Testis (tissue), 3 donors: Measurements from ENCODE around the gene SLC13A4. TPM values are rescaled to one million over a fixed set of nuclear protein-coding genes. Genes with fewer than 3 reads are reported as not detected.

Experiments
- DNase-seq: peaks from one replicate; pipeline ENCODE4 v3.0.0-alpha.2; 2019
- H3K27ac ChIP-seq, 2 donors: fragments of 200-600 bp; sonication (generic); one replicate each; pipeline ENCODE4 v1.5.1; 2019
- H3K27me3 ChIP-seq: fragments of 200-600 bp; sonication (generic); one replicate; pipeline ENCODE4 v1.5.1; 2019
- H3K36me3 ChIP-seq: fragments of 200-600 bp; sonication (generic); one replicate; pipeline ENCODE4 v1.5.1; 2017; ENCODE audit warnings: low read depth; ENCODE audit errors: missing control alignments
- H3K4me1 ChIP-seq: fragments of 200-600 bp; sonication (generic); one replicate; pipeline ENCODE4 v1.5.1; 2019
- H3K4me3 ChIP-seq, 2 donors: fragments of 200-600 bp; sonication (generic); one replicate each; pipeline ENCODE4 v1.5.1; 2017 to 2019
- H3K9me3 ChIP-seq: fragments of 200-600 bp; sonication (generic); one replicate; pipeline ENCODE4 v1.5.1; 2017
- POLR2A ChIP-seq: fragments of 450-650 bp; IDR thresholded peaks from one replicate; pipeline ENCODE4 v1.6.1; 2017; ENCODE audit warnings: antibody characterized with exemption, mild to moderate bottlenecking, moderate library complexity
- WGBS, 2 donors: methylation state at CpG; one replicate each; pipeline ENCODE4 v1.1.5; 2018; 5-methylcytosine and 5-hydroxymethylcytosine counted together
- intact Hi-C: fragments of 100-400 bp; cut with DNase I; formaldehyde crosslinking; loops from one replicate; pipeline ENCODE4 v1.15.1; 2023; ENCODE audit warnings: low total_unique reads
- polyA plus RNA-seq: library from polyadenylated mRNA; stranded (reverse); fragments of 350-450 nt; fragmentation: Illumina TruSeq; extraction: RNeasy Lipid Tissue Mini Kit (QIAGEN cat#74804); gene quantifications from one replicate; pipeline ENCODE4 v1.2.3, GENCODE V29; 2014; ENCODE audit warnings: low read depth, low replicate concordance; ENCODE audit not compliant: insufficient read depth
- total RNA-seq, 2 donors: library from RNA; depleted of rRNA; stranded (reverse); fragments of >200 nt; gene quantifications; one replicate each; pipeline ENCODE4 v1.2.3, GENCODE V29; 2016
- TF ChIP-seq, protein P1 (sequence below), 3 experiments: fragments of 450-650 bp in 2 of 3; fragments of 200-600 bp in 1 of 3; sonication (generic) in 1 of 3; IDR thresholded peaks; one replicate each; pipeline ENCODE4 v1.5.1; 2016 to 2019; ENCODE audit warnings: antibody characterized with exemption in 3 of 3, mild to moderate bottlenecking in 2 of 3, moderate library complexity in 1 of 3

SLC13A4 gene
- total and polyA plus RNA-seq, 3 donors from 2014 or later, result 19.0 to 34.6 (median 33.0) TPM

DNA sequence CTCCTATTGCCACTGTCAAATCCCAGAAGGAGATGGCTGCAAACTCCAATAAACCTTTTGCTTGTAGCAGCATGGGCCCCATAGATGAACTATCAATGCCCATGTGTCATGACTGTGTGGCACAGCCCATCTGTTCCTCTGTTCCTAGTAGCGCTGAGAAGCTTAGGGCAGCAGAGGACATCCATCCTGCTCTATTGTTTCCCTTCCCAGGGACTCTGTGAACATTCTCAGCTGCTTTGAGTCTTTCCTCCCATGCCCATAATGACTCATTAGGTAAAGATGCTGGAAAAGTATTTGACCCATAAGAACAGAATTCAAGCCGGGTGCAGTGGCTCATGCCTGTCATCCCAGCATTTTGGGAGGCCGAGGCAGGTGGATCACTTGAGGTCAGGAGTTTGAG lies 37.4 kb downstream of the SLC13A4 start:
- no peaks in the 10 kb centered on the region for H3K9me3 ChIP-seq

DNA sequence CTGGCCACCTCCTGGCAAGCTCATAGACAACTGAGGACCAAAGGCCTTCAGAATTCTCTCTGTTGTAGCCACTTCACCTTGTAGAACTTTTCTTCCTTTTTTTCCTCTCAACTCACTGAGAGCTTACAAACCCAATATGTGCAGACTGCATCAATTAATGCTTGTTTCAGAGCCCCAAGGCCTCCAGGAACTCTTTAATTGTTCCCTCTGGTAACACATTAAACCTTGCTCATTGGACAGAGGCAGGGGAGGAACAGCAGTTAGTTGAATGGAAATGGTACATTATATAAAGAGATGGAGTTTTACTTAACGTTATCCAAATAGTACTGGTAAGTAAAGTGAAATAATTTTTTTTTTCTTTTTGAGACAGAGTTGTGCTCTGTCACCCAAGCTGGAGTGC lies 40.5 kb downstream of the SLC13A4 start:
- intact Hi-C loops, result no loop called here
- DNase-seq, result no peak
- no peaks in the 10 kb centered on the region for H3K9me3 ChIP-seq
- no peaks in the 10 kb centered on the region for H3K4me1 ChIP-seq
- WGBS, 2 donors, result 0 to 12% methylated on average over 1 of the region's 1 CpG
- H3K4me3 ChIP-seq, result no peak overlapping the region
- no peaks in the 10 kb centered on the region for H3K36me3 ChIP-seq
- no peak overlapping the region for H3K27ac ChIP-seq
- TF ChIP-seq, protein P1, sequence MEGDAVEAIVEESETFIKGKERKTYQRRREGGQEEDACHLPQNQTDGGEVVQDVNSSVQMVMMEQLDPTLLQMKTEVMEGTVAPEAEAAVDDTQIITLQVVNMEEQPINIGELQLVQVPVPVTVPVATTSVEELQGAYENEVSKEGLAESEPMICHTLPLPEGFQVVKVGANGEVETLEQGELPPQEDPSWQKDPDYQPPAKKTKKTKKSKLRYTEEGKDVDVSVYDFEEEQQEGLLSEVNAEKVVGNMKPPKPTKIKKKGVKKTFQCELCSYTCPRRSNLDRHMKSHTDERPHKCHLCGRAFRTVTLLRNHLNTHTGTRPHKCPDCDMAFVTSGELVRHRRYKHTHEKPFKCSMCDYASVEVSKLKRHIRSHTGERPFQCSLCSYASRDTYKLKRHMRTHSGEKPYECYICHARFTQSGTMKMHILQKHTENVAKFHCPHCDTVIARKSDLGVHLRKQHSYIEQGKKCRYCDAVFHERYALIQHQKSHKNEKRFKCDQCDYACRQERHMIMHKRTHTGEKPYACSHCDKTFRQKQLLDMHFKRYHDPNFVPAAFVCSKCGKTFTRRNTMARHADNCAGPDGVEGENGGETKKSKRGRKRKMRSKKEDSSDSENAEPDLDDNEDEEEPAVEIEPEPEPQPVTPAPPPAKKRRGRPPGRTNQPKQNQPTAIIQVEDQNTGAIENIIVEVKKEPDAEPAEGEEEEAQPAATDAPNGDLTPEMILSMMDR (IDR thresholded peaks at IDR 0.05), result no peak
- no peak for TF ChIP-seq POLR2A
- H3K27me3 ChIP-seq, result no peaks in the 10 kb centered on the region

More for the DNA sequence above, 37.4 kb downstream of the SLC13A4 start:
- TF ChIP-seq, protein P1 (IDR thresholded peaks at IDR 0.05), result no peak
- no peak for TF ChIP-seq POLR2A
- intact Hi-C loops, result no loop called here
- Histone ChIP-seq H3K36me3 (no peaks in the 10 kb centered on the region), H3K4me1 (peaks cover 6% of the 10 kb centered on the region), H3K27ac (no peak overlapping the region), H3K27me3 (no peaks in the 10 kb centered on the region), H3K4me3 (no peak overlapping the region)
- DNase-seq, result no peak
- 92 to 94% methylated on average over 3 of the region's 3 CpGs for WGBS, 2 donors

DNA sequence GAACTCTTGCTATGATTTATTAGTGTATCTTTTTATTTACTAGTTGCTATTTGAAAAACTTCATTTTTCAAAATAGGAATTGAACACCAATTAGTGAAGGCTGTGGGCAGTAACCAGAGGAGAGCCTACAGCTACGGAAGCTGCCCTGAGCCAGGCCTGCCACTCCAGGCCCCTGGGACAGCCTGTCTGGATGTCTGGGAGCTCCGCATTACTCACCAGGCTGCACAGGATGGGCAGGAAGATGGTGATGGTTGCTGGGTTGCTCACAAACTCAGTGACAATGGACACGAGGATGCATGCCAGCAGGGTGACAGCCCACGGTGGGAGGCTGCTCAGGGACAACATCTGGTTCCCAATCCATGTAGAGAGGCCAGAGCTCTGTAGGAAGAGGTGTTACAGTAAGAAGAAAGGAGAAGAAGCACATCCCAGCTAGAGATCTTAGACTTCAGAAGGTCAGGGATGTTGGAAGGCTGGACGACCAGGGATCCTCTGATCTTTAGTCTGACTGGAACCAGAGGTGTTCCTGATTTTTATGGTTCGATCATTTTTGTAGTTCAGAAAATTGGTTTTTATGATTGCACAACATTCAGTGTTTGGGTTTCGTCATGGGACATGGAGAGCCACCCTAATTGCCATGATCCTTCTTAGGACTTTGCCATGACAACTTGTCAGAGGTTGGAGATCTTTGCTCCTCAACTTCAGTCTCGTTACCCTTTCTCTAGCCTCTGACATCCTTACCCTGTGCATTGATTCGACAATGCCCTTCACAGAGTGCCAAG lies 42.5 kb downstream of the SLC13A4 start:
- intact Hi-C loops, result no loop called here
- no peak for DNase-seq
- H3K36me3 ChIP-seq, result no peaks in the 10 kb centered on the region
- no peaks in the 10 kb centered on the region for H3K27me3 ChIP-seq
- no peaks in the 10 kb centered on the region for H3K9me3 ChIP-seq
- H3K27ac ChIP-seq, result no peak overlapping the region
- TF ChIP-seq, protein P1 (IDR thresholded peaks at IDR 0.05), result no peak
- no peak for TF ChIP-seq POLR2A
- WGBS, 2 donors, result 84 to 93% methylated on average over 9 of the region's 9 CpGs
- H3K4me1 ChIP-seq, result no peaks in the 10 kb centered on the region
- H3K4me3 ChIP-seq, result no peak overlapping the region

DNA sequence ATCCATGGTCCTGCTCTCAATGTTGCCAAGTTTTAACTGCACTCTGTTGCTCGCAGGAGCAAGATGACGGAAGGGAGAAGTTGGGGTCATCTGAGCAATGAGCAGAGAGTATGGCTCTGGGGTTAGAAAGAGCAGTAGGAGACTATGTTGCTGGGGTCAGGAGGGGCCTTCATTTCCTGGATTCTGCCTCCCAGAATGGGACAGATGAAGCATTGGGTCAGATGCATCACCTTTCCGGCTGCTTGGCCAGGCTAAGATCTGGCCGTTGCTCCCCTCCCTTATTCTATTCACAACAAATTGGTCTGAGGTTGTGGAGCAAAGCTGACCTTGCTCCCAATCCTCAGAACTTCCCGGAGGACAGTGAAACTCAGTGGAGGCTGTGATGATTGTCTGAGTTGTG lies 43.3 kb downstream of the SLC13A4 start:
- Histone ChIP-seq H3K27me3 (no peaks in the 10 kb centered on the region), H3K9me3 (no peaks in the 10 kb centered on the region), H3K27ac (no peak overlapping the region), H3K36me3 (no peaks in the 10 kb centered on the region), H3K4me3 (no peak overlapping the region), H3K4me1 (no peaks in the 10 kb centered on the region)
- intact Hi-C loops, result no loop called here
- WGBS, 2 donors, result 70 to 72% methylated on average over 5 of the region's 5 CpGs
- no peak for DNase-seq
- no peak for TF ChIP-seq POLR2A
- TF ChIP-seq, protein P1 (IDR thresholded peaks at IDR 0.05), result no peak

- no peak overlapping the region for H3K4me3 ChIP-seq
- intact Hi-C loops, result no loop called here
- no peaks in the 10 kb centered on the region for H3K4me1 ChIP-seq
- no peak for DNase-seq
- H3K27me3 ChIP-seq, result no peaks in the 10 kb centered on the region
- no peaks in the 10 kb centered on the region for H3K9me3 ChIP-seq
- no peak overlapping the region for H3K27ac ChIP-seq
- TF ChIP-seq, protein P1 (IDR thresholded peaks at IDR 0.05), result no peak
- TF ChIP-seq POLR2A, result no peak
- H3K36me3 ChIP-seq, result no peaks in the 10 kb centered on the region
- 49 to 58% methylated on average over 2 to 3 of the region's 3 CpGs for WGBS, 2 donors
These were observed 43.9 kb downstream of the SLC13A4 start for GRCh38 chr7:135684136-135684535.
